ENCODE measurements around the gene FAM234A. TPM values are rescaled to one million over a fixed set of nuclear protein-coding genes. Genes with fewer than 3 reads are reported as not detected.

FAM234A gene
- polyA plus RNA-seq, 2 of the 4 experiments (the other 2 are of a cell fraction) = 25.6 to 53.3 TPM

DNA sequence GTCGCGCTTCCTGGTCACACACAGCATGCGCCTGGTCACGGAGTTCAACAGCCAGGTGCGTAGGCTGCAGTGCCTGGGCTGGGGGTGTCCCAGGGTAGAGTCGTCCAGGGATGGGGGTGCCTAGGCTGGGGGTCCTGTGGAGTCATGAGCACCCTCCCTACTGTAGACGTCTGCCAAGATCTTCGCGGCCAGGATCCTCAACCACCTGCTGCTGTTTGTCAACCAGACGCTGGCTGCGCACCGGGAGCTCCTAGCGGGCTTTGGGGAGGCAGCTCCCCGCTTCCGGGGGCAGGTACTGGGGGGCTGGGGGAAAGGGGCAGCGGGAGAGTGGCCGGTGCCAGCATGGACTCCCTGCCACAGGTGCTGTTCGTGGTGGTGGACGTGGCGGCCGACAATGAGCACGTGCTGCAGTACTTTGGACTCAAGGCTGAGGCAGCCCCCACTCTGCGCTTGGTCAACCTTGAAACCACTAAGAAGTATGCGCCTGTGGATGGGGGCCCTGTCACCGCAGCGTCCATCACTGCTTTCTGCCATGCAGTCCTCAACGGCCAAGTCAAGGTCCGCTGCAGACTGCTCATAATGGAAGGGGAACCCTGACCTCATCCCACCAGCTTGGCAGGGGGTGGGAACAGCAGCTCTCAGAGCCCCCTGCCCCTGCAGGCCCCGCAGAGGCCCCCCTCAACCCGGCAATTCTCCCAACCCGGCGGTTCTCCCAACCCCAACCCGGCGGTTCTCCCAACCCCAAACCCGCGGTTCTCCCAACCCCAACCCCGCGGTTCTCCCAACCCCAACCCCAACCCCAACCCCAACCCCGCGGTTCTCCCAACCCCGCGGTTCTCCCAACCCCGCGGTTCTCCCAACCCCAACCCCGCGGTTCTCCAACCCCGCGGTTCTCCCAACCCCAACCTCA lies 50.8 kb downstream of the FAM234A start:
- DNase-seq (ENCODE audit: low read depth in 1 of 2, low spot score in 1 of 2) (no peak), ATAC-seq (no peak), FAIRE-seq (no peak)
- CTCF ChIA-PET = no interaction called here
- H3K27ac ChIP-seq = no peak overlapping the region
- H3K4me2 ChIP-seq = no peak overlapping the region
- TF ChIP-seq ZNF302 (CRISPR knock-in tag; IDR thresholded peaks at IDR 0.05) (no peak), TP53 (CRISPR knock-in tag; IDR thresholded peaks at IDR 0.05) (no peak), FOXS1 (CRISPR knock-in tag; IDR thresholded peaks at IDR 0.05) (no peak), JUNB (IDR thresholded peaks at IDR 0.05) (no peak), POLR2AphosphoS2 (conservative IDR thresholded peaks at IDR 0.05; ENCODE audit: low read length) (no peak), SMC3 (IDR thresholded peaks at IDR 0.05) (no peak), CBX2 (IDR thresholded peaks at IDR 0.05; ENCODE audit: borderline replicate concordance, low read depth) (no peak), HOXA7 (CRISPR knock-in tag; IDR thresholded peaks at IDR 0.05) (no peak), HOXB13 (CRISPR knock-in tag; IDR thresholded peaks at IDR 0.05; ENCODE audit: low read depth) (no peak), JUN (IDR thresholded peaks at IDR 0.05) (no peak), HDAC2 (IDR thresholded peaks at IDR 0.05) (no peak), CBX8 (IDR thresholded peaks at IDR 0.05) (no peak), MAFK (IDR thresholded peaks at IDR 0.05; ENCODE audit: partially characterized antibody) (no peak), KDM5A (IDR thresholded peaks at IDR 0.05) (no peak), EP300 (IDR thresholded peaks at IDR 0.05) (no peak)
- TF ChIP-seq, protein P1, sequence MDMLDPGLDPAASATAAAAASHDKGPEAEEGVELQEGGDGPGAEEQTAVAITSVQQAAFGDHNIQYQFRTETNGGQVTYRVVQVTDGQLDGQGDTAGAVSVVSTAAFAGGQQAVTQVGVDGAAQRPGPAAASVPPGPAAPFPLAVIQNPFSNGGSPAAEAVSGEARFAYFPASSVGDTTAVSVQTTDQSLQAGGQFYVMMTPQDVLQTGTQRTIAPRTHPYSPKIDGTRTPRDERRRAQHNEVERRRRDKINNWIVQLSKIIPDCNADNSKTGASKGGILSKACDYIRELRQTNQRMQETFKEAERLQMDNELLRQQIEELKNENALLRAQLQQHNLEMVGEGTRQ (IDR thresholded peaks at IDR 0.05) = no peak
- TF ChIP-seq, protein P2, sequence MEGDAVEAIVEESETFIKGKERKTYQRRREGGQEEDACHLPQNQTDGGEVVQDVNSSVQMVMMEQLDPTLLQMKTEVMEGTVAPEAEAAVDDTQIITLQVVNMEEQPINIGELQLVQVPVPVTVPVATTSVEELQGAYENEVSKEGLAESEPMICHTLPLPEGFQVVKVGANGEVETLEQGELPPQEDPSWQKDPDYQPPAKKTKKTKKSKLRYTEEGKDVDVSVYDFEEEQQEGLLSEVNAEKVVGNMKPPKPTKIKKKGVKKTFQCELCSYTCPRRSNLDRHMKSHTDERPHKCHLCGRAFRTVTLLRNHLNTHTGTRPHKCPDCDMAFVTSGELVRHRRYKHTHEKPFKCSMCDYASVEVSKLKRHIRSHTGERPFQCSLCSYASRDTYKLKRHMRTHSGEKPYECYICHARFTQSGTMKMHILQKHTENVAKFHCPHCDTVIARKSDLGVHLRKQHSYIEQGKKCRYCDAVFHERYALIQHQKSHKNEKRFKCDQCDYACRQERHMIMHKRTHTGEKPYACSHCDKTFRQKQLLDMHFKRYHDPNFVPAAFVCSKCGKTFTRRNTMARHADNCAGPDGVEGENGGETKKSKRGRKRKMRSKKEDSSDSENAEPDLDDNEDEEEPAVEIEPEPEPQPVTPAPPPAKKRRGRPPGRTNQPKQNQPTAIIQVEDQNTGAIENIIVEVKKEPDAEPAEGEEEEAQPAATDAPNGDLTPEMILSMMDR (IDR thresholded peaks at IDR 0.05) = no peak
- TF ChIP-seq, protein P3, sequence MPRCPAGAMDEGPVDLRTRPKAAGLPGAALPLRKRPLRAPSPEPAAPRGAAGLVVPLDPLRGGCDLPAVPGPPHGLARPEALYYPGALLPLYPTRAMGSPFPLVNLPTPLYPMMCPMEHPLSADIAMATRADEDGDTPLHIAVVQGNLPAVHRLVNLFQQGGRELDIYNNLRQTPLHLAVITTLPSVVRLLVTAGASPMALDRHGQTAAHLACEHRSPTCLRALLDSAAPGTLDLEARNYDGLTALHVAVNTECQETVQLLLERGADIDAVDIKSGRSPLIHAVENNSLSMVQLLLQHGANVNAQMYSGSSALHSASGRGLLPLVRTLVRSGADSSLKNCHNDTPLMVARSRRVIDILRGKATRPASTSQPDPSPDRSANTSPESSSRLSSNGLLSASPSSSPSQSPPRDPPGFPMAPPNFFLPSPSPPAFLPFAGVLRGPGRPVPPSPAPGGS (IDR thresholded peaks at IDR 0.05) = no peak
- TF ChIP-seq, protein P4, sequence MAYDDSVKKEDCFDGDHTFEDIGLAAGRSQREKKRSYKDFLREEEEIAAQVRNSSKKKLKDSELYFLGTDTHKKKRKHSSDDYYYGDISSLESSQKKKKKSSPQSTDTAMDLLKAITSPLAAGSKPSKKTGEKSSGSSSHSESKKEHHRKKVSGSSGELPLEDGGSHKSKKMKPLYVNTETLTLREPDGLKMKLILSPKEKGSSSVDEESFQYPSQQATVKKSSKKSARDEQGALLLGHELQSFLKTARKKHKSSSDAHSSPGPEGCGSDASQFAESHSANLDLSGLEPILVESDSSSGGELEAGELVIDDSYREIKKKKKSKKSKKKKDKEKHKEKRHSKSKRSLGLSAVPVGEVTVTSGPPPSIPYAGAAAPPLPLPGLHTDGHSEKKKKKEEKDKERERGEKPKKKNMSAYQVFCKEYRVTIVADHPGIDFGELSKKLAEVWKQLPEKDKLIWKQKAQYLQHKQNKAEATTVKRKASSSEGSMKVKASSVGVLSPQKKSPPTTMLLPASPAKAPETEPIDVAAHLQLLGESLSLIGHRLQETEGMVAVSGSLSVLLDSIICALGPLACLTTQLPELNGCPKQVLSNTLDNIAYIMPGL (CRISPR knock-in tag; IDR thresholded peaks at IDR 0.05; ENCODE audit: borderline replicate concordance) = no peak
- TF ChIP-seq, protein P5, sequence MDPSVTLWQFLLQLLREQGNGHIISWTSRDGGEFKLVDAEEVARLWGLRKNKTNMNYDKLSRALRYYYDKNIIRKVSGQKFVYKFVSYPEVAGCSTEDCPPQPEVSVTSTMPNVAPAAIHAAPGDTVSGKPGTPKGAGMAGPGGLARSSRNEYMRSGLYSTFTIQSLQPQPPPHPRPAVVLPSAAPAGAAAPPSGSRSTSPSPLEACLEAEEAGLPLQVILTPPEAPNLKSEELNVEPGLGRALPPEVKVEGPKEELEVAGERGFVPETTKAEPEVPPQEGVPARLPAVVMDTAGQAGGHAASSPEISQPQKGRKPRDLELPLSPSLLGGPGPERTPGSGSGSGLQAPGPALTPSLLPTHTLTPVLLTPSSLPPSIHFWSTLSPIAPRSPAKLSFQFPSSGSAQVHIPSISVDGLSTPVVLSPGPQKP (IDR thresholded peaks at IDR 0.05; ENCODE audit: low read depth, low read length) = no peak
- H3K4me3 ChIP-seq = no peak overlapping the region
- H3K4me1 ChIP-seq = peaks cover 5% of the 10 kb centered on the region; the same call in 1 of the 3 replicates
- no peaks in the 10 kb centered on the region for H3K9me3 ChIP-seq
- POLR2A ChIA-PET = no interaction called here
- WGBS (ENCODE audit: missing lambda C conversion rate) = 95% methylated on average over 19 of the region's 48 CpGs
